Activated T-cell treated with anti-CD3 and anti-CD28 coated beads, Interleukin-2, amount 50 U/mL, for 72 hours (primary cell): ENCODE measurements around the gene RPS6KC1. TPM values are rescaled to one million over a fixed set of nuclear protein-coding genes. Genes with fewer than 3 reads are reported as not detected.
"Not testable (repeated sequence)": the region's sequence is repeated elsewhere in the genome, so short reads cannot be mapped to it uniquely, and the experiment has no call there.

Experiments used
- ATAC-seq, 2 donors: fragments of 150-1000 bp; cut with Tn5 transposase; replicated peaks in 1 of 2; 2 replicates each; pipeline ENCODE4 v1.10.0; 2021; ENCODE audit warnings: moderate library complexity in 2 of 2, mild to moderate bottlenecking in 1 of 2
- DNase-seq, 2 donors: peaks; one replicate each; pipeline ENCODE4 v3.0.0; 2021 to 2022; ENCODE audit warnings: mixed read lengths in 1 of 2
- H3K27ac Mint-ChIP-seq: one replicate; pipeline ENCODE4 v1.8.0; 2022; ENCODE audit warnings: mild to moderate bottlenecking, moderate library complexity, mixed read lengths
- H3K27me3 Mint-ChIP-seq: one replicate; pipeline ENCODE4 v1.8.0; 2022; ENCODE audit warnings: low read depth, mixed read lengths
- H3K36me3 Mint-ChIP-seq, 2 donors: one replicate each; pipeline ENCODE4 v1.8.0; 2022; ENCODE audit warnings: mixed read lengths in 2 of 2, mild to moderate bottlenecking in 1 of 2; ENCODE audit not compliant: insufficient read depth in 2 of 2
- H3K4me1 Mint-ChIP-seq: one replicate; pipeline ENCODE4 v1.8.0; 2022; ENCODE audit warnings: low read depth, mixed read lengths
- H3K4me3 Mint-ChIP-seq, 2 donors: one replicate each; pipeline ENCODE4 v1.8.0; 2022; ENCODE audit warnings: mild to moderate bottlenecking in 2 of 2, mixed read lengths in 2 of 2, moderate library complexity in 2 of 2
- H3K9me3 Mint-ChIP-seq, 2 donors: one replicate each; pipeline ENCODE4 v1.8.0; 2022; ENCODE audit warnings: mixed read lengths in 2 of 2
- total RNA-seq, 2 donors: library from RNA; stranded (reverse); gene quantifications; one replicate each; pipeline ENCODE4 v1.2.3, GENCODE V29; 2022

Gene RPS6KC1
- total RNA-seq, 2 donors from 2014 or later, result 11.3 to 12.4 TPM

DNA sequence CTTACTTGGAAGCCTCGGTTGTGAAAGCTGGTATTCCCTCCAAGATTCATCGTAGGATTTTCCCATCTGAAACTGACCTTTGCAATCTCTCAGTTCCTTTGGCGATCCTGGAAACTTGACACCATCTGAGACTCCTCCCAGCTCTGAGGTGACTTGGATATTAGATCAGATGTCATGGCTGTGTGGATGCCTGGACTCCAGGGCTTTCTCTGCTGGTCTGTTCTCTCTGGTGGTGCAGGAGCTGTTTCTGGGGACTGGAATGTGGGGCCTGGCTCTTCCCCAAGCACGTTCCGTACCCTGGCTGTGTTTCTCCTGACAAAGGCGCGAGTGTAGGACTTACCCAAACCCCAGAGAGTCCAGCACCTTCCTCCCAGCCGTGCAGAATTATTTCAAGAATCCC lies 252.2 kb downstream of the RPS6KC1 start:
- Mint-ChIP-seq H3K4me3 (no peak overlapping the region), H3K36me3 (peaks cover 0 to 5% of the 10 kb centered on the region in 2 donors), H3K4me1 (no peaks in the 10 kb centered on the region), H3K9me3 (peaks cover 2% of the 10 kb centered on the region in 2 donors), H3K27me3 (no peaks in the 10 kb centered on the region), H3K27ac (no peak overlapping the region)
- ATAC-seq (no peak), DNase-seq (no peak)

DNA sequence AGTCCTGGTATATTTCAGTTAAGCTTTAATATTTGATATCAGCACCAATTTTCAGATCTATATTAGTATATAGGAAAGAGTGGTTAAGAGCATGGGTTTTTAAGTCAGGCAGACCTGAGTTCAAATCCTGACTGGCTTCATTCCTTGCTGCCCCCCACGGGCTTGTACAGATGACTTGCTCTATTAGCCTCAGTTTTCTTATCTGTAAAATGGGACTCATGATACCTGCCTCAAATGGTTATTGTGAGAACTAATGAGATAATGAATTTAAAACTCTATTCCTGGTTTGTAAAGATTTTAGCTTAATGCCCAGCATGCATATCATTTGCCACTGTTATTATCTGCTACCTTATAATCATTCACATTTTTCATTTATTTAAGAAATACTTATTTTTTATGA lies 264.5 kb downstream of the RPS6KC1 start:
- Mint-ChIP-seq H3K36me3 (no peaks in the 10 kb centered on the region), H3K4me3 (no peak overlapping the region), H3K9me3 (no peaks in the 10 kb centered on the region), H3K27me3 (no peaks in the 10 kb centered on the region), H3K4me1 (no peaks in the 10 kb centered on the region), H3K27ac (no peak overlapping the region)
- DNase-seq, result no peak
- ATAC-seq, result no peak

DNA sequence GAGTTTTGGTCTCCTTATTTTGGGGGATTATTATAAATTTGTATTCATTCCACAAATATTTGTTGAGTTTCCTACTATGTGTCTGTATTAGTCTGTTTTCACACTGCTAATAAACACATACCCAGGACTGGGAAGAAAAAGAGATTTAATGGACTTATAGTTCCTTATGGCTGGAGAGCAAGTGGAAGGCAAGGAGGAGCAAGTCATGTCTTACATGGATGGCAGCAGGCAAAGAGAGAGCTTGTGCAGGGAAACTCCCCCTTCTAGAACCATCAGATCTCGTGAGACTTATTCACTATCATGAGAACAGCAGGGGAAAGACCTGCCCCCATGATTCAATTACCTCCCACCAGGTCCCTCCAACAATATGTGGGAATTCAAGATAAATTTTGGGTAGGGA lies 267.4 kb downstream of the RPS6KC1 start:
- H3K4me1 Mint-ChIP-seq, H3K9me3 Mint-ChIP-seq, DNase-seq, H3K27me3 Mint-ChIP-seq, H3K36me3 Mint-ChIP-seq, H3K4me3 Mint-ChIP-seq, H3K27ac Mint-ChIP-seq, ATAC-seq: not testable (repeated sequence)

DNA sequence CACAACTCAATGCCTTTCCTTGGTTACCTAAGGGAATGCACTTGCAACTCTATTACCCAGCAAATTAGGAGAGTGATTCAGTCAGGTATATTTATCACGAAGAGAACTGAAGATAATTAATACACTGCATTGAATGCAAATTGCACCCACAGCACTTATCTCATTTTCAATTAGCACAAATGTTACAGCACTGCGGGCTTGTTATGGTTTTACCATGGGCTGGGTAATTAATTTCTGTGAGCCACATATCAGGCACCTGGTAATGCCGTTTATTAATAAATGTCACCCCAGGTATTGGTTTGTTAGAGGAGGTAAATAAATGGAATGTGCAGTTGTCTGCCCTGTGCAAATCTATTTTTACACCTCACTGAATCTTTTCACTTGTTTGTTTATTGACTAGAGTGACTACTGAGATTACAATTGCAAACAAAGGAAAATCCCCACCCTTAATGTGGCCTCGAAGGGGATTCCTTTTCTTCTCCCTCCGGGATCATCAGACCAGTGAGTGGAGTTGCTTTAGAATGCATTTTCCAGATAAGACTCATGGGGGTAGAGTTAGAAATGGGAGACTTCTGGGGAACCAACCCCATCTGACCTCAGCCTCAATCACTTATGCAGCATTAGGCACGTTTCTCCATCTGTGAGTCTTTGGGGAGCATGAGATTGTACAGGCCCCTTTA lies 269.3 kb downstream of the RPS6KC1 start:
- H3K4me1 Mint-ChIP-seq, result no peaks in the 10 kb centered on the region
- H3K27ac Mint-ChIP-seq, result no peak overlapping the region
- no peaks in the 10 kb centered on the region for H3K36me3 Mint-ChIP-seq
- no peaks in the 10 kb centered on the region for H3K9me3 Mint-ChIP-seq
- no peak overlapping the region for H3K4me3 Mint-ChIP-seq
- DNase-seq (no peak), ATAC-seq (no peak)
- no peaks in the 10 kb centered on the region for H3K27me3 Mint-ChIP-seq

Other genes starting within 250 kb of the RPS6KC1 start
- not detected for gene SPATA45, start 203.6 kb upstream of the RPS6KC1 start, total RNA-seq
- gene FLVCR1, start 193.0 kb upstream of the RPS6KC1 start, total RNA-seq, result 10 to 100 TPM in 1 of 2 donors, 1 to 10 TPM in 1; 9.5 to 15.7 TPM
- under 1 TPM; 0.62 to 0.74 TPM for gene VASH2, start 100.7 kb upstream of the RPS6KC1 start, total RNA-seq
- gene ANGEL2, start 35.4 kb upstream of the RPS6KC1 start, total RNA-seq, result 10 to 100 TPM; 56.2 to 57.9 TPM